Articular chondrocyte of knee joint (primary cell): ENCODE results near the gene FPGS. TPM values are rescaled to one million over a fixed set of nuclear protein-coding genes. Genes with fewer than 3 reads are reported as not detected.

Experiments used
- small RNA-seq: library from RNA; depleted of rRNA; stranded (forward); fragments of <200 nt; gene quantifications from one replicate; pipeline ENCODE3, GENCODE V24; 2012
- total RNA-seq: library from RNA; depleted of rRNA; stranded (reverse); fragments of >200 nt; gene quantifications from 2 replicates; pipeline ENCODE4 v1.2.3, GENCODE V29; 2012

The FPGS gene
- 52.8 and 98.8 TPM in 2 replicates for total RNA-seq

GRCh38 chr9:127802576-127803443, at the start of gene FPGS:
FPGS (plus strand) TSS chr9:127802882; CDS start chr9:127802925, 43 bp downstream.

GRCh38 chr9:127778280-127779135, 24.2 kb upstream of the FPGS start, which contains the start of gene SH2D3C:
SH2D3C (minus strand) TSS chr9:127778666; CDS start chr9:127778627, 39 bp downstream.

GRCh38 chr9:127785933-127786772, 16.5 kb upstream of the FPGS start, which contains the start of gene CDK9:
CDK9 (plus strand) TSS chr9:127786034; CDS start chr9:127786149, 115 bp downstream.

GRCh38 chr9:127854184-127854806, 51.6 kb downstream of the FPGS start, which contains the start of gene ENG:
ENG (minus strand) TSS chr9:127854658; CDS start chr9:127854355, 303 bp downstream.

Small RNA genes within 50 kb of the gene (small RNA-seq; reads per million reads assigned to genes)
- gene RF00019 = not detected
- not detected for gene RNA5SP296

Other genes starting within 250 kb of the FPGS start
- gene STXBP1, start 190.6 kb upstream of the FPGS start, total RNA-seq = 20.9 and 35.1 TPM in 2 replicates
- gene CFAP157, start 95.9 kb upstream of the FPGS start, total RNA-seq = 0.13 TPM in 1 of 2 replicates, not detected in the other
- 11.0 and 11.1 TPM in 2 replicates for gene PTRH1, start 87.2 kb upstream of the FPGS start, total RNA-seq
- gene TTC16, start 86.8 kb upstream of the FPGS start, total RNA-seq = under 0.01 TPM in 1 of 2 replicates, not detected in the other
- 2.5 and 2.9 TPM in 2 replicates for gene TOR2A, start 67.6 kb upstream of the FPGS start, total RNA-seq
- gene SH2D3C, start 24.2 kb upstream of the FPGS start, total RNA-seq = 0.32 and 0.52 TPM in 2 replicates
- 53.3 and 63.9 TPM in 2 replicates for gene CDK9, start 16.8 kb upstream of the FPGS start, total RNA-seq
- 52.6 and 61.7 TPM in 2 replicates for gene ENG, start 51.8 kb downstream of the FPGS start, total RNA-seq
- 152 and 156 TPM in 2 replicates for gene AK1, start 74.8 kb downstream of the FPGS start, total RNA-seq
- gene ST6GALNAC6, start 96.7 kb downstream of the FPGS start, total RNA-seq = 81.9 and 89.9 TPM in 2 replicates
- gene ST6GALNAC4, start 114.2 kb downstream of the FPGS start, total RNA-seq = 46.0 and 52.7 TPM in 2 replicates
- 3.8 and 3.9 TPM in 2 replicates for gene PIP5KL1, start 127.9 kb downstream of the FPGS start, total RNA-seq
- gene DPM2, start 135.0 kb downstream of the FPGS start, total RNA-seq = 11.3 and 11.4 TPM in 2 replicates
- 9.5 and 15.4 TPM in 2 replicates for gene EEIG1, start 178.1 kb downstream of the FPGS start, total RNA-seq